ENCODE measurements around the gene TTLL8.

TTLL8 gene

DNA sequence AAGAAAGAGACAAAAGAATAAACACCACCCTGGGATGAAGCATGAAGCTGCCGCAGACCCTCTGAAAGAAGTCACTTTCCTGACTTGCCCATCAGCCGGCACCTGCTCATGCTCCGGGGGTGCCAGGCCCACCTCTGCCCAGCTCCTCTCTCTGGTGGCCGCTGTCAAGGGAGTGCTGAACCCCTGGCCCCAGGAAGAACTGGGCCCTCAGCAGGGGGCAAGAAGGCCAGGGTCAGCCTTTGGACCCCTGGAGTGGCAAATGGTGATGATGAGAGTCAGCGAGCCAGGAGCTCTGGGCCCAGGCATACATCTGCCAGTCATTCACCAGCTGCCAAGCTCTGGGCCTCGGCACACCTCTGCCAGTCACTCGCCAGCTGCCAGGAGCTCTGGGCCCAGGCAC lies 17.4 kb downstream of the TTLL8 start:
- DNase-seq: no peak

DNA sequence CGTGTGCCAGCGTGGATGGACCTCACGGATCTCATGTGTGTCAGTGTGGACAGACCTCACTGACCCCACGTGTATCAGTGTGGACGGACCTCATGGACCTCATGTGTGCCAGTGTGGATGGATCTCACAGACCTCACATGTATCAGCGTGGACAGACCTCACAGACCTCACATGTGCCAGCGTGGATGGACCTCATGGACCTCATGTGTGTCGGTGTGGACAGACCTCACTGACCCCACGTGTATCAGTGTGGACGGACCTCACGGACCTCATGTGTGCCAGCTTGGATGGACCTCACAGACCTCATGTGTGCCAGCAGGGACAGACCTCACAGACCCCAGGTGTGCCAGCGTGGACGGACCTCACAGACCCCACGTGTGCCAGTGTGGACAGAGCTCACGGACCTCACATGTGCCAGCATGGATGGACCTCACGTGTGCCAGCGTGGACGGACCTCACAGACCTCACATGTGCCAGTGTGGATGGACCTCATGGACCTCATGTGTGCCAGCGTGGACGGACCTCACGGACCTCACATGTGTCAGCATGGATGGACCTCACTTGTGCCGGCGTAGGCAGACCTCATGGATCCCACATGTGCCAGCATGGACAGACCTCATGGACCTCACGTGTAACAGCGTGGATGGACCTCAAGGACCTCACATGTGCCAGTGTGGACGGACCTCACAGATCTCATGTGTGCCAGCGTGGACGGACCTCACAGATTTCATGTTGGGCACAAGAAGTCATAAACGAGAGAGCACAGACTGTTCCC lies 18.2 kb downstream of the TTLL8 start:
- DNase-seq: no peak

DNA sequence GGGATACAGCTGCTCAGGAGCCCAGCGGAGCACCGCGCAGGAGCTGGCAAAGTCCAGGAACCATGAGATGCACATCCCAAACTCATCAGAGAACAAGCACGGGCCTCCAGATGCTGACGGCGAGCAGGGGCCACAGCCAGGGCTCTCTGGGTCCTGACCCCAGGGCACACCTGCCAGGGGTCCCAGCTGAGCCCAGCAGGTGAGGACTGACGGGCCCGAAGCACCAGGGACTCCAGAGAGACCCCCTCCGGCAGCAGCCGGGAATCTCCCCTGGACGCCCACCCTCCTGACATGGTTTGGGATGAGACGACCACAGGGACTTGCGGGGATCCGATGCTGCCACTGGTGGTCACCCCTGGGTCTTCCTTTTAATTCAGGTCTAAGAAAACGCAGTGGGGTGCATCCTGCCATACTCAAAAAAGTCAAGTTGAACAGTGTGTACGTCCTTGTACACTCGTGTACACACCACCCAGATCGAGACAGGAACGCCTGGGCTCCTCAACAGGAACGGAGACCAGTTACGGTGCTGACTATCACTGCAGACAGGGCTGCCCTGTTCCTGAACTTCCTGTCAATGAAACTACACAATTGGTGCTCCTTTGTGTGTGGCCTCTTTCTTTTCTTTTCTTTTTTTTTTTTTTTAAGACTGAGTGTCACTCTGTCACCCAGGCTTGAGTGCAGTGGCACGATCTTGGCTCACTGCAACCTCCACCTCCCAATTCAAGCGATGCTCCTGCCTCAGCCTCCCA lies 21.9 kb downstream of the TTLL8 start:
- DNase-seq: no peak

DNA sequence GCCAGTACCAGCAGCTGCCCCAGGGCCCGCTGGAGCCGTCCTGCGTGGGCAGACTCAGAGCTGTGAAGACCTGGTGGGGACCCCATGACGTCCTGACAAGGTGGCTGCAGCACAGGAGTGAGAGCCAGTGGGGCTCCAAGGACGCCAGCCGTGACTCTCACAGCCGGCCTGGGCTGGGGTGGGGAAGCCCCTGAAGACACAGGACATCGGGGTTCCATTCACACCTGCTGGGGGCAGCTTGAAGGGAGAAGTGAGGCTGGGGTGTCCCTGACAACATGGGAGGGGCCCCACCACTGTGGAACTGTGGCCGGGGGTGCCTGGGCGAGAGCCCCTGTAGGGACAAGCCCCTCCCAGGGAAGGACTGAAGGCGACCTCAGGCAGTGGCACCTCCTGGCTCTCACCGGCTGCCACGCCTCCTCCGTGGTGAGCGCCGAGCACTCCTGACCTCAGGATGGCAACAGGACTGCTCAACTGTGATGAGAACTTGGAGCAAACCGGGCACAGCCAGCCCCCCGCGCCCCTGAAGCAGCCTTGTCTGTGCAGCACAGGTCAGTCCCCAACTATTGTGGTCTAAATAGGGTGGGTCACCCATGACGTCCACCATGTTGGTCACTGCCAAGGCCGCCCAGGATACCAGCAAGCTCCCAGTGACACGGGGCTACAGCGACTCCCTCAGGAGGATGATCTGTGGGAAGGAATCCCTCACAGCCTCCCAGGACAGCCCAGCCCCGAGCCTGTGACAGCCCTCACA lies 22.8 kb downstream of the TTLL8 start:
- DNase-seq: no peak

DNA sequence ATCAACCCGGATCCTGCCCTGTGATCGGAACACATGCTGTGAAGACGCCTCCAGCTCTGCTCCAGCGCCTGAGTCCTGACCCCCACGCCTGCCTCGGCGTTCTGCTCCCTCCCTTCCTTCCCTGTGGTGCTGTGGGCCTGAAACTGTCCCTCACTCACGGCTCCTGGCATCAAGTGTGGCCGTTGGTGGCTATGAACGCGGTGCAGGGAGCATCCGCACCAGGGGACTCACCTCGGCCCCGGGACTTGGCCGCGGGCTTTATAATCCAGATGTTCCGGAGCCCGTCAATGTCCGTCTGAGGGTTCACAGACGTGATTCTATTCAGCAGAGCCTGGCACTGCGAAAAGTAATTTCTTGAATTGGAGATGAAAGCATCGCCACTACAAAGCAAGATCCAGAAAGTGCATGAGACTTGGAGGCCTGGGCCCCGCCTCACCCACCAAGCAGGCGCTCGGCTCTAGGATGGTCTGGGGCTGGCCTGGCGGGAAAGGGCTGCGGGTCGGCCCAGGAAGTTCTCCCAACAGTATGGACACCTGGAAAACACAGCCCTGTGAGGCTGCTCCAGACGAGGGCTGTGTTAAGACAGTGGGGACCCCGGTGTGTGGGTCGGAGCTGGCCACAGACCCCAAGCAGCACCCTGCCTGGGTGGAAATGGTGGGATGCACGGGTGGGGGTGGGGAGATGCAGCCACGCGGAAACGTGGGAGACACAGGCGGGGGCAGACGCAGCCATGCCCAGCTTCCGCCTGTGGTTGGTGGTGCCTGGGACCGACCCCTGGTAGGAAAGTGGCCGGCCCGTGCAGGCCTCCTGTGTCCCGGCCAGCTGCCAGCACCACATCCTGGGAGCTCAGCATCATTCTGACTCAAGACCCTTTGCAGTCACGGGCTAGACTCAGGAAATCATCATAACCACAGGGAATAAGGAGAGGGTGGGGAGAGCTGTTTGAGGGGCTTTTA lies 23.7 kb downstream of the TTLL8 start:
- no peak for DNase-seq

DNA sequence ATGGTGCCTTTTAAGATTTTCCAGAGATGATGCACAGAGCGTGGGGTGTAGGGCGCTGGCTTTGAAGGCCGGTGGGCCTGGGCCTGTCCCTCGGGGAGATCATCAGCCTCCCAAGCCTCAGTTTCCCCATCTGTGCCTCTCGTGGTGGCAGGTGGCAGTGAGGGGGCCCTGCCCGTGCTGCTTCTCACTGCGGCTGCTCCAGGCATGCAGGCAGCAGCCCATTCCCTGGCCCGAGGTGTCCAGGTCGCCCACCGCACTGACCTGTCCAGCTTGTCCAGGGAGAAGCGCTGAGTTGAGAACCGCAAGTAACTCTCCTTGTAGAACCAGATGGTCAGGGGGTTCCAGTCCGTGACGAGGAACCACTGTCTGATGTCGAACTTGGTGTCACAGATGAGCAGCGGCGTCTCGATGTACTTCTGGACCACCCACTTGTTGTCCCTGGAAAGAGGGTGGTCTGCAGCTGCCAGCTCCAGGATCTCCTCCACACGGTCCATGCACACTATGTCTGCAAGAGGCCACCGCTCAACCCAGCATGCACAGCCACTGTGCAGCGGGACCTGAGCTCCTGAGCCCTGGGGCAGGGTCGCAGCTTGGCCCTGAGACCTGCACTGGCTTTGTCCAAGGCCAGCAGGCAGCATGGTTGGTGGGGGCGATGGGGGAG lies 25.0 kb downstream of the TTLL8 start:
- DNase-seq: no peak

DNA sequence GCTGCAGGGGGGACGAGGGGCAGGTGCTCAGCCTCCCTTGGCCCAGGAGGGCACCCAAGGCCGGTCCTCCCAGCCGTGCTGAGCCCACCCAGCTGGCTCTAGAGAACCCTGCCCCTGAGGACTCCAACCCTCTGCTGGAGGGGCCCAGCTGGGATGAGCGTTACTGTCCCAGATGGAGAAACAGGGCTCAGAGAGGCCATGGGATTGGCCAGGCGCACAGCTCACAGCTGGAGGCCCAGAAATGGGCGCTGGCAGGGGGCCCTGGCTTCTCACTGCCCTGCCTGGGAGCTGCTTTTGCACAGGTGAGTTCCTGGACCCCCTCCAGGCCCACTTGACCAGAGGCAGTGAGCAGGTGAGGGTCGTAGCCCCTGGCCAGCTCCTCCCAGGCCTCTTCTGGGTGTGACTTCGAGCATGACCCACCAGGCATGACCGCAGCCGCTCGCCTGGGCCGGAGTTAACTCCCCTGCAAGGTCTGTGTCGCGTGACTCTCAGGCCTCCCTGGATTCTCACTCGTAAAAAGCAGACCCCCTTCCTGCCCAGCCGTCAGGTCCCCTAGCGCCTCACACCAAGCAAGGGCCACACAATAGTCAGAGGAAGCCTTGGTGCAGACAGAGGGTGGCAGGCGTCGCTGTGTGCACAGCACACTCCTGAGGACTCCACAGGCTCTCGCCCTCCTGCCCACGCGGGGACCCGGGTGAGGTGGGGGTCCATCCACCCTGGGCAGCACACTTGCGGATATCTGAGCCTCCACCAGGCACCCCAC lies 25.8 kb downstream of the TTLL8 start:
- no peak for DNase-seq

DNA sequence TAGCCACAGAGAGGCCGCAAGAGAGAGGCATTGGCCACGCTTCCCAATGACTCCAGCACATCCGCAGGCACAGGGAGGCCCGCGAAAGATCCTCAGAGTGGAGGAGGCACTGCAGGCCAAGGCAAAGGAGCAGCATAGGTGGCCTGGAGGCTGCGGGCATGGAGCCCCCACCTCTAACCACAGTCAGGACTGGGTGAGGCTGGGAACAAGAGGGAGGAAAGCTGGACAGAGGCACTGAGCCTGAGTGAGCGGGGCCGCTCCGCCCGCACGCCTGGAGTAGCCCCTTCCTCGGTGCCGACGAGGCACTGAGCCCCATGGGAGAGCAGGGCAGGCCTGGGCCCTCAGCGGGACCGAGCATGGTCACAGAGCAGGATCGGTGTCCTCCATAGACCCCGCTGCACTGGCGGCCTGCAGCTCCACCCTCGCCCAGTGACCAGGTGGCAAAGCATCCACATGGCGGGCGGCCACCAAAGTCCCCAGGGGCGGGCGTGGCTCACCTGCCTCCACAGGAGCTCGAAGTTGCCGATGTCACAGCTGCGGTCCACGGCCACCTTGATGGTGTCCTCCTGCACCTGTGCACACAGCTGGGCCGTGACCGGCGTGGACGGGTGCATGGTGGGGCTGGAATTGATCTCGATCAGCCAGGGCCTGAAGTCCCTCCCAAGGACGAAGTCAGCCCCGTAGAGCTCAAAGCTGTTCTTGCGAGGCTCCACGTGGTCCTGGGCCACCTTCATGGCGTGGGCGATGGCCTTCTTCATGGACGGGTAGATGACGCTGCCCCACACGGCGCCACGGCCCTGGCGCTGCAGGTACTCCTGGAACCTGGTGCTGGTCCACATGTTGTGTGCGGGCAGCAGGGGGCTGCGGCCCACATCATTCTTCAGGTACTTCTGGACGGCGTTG lies 26.7 kb downstream of the TTLL8 start:
- DNase-seq: no peak

DNA sequence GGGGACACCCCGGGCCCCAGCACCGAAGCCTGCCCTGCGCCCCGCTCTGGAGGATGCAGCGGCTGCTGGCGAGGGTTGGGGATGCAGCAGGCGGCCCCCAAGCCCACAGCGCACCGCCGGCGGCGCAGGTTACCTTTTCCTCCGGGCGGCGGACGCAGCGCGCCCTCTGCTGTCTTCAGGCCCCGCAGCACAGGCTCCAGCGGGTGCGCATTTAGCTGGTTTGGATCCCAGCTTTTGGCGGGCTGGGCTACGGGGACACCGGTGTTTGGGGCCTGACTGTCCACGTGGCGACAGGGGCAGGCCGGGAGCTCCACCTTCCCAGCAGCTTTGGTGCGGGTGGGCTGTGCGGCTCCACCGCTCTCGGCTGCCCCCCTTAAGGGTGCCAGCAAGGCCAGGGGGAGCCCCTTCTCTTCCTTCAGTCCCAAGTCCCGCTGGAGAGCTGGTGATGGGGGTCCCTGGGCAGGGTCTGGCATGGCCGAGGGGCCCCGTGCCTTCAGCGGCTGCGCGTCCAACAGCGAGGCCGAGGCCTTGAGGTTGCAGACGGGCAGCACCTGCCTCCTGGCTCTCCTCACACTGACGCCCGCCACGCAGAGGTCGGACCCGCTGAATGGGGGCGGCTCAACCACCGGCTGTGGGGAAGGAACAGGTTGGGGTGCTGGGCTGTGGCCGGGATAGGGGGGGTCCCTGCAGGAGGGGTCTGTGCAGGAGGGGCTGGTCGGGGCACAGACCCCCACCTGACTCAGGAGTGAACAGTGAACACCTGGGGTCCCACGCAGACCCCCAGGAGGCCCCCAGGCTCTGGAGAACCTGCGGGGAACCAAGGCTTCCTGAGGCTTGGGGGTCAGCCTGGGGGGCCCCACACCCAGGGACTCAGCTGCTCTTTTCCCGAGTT lies 27.6 kb downstream of the TTLL8 start:
- peak; percentile 86 for DNase-seq

DNA sequence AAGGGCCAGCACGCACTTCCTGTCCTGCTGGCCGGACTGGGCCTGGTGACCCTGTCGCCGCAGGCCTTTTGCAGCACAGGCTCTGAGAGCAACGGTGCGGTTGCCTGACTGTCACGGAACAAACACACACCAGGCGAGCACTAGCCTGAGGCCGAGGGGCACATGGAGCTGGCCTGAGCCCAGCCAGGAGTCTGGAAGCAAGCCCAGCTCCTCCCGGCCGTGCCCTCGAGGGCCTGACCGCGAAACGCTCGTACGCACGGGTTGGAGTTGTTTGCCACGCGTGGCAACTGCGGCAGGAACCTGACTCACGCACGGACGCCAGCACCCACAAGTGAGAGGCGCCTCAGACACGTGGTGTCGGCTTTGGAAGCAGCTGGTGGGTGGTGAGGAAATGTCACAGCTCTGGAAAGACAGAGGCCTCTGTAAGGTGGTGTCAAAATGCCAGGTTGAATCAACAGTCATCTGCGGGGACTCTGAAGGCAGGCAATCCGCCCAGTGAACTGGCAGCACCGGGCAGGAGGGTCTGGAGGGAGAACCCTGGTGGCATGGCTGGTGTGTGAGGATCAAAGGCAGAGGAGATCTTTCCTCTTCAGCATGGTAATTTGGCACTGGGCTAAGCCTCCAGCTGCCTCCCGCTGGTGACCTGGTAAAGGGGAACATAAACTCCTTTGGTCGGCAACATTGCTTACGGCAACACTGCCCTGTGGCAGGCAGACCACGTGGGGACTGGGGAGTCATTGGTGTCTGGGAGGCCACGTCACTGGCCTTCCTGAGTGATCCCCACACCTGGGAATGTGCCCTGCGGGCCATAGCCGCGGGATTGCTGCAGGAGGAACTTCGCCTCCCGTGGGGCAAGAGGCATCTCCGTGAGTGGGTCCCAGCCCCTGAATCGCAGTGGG lies 30.2 kb downstream of the TTLL8 start:
- DNase-seq: peak; percentile 55

DNA sequence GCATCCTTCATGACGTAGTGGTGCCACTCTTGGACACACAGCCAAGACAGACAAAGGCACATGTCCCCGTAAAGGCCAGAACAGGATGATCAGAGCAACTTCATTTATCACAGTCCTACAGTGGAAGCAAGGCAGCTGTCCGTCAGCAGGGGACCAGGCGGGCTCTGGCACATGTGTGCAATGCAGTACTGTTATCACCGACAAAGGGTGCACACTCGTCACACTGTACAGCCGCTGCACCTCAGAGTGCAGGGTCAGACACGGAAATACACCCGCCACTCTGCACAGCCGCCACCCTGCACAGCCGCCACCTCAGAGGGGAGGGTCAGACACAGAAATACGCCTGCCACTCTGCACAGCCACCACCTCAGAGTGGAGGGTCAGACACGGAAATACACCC lies 32.1 kb downstream of the TTLL8 start:
- DNase-seq: no peak

DNA sequence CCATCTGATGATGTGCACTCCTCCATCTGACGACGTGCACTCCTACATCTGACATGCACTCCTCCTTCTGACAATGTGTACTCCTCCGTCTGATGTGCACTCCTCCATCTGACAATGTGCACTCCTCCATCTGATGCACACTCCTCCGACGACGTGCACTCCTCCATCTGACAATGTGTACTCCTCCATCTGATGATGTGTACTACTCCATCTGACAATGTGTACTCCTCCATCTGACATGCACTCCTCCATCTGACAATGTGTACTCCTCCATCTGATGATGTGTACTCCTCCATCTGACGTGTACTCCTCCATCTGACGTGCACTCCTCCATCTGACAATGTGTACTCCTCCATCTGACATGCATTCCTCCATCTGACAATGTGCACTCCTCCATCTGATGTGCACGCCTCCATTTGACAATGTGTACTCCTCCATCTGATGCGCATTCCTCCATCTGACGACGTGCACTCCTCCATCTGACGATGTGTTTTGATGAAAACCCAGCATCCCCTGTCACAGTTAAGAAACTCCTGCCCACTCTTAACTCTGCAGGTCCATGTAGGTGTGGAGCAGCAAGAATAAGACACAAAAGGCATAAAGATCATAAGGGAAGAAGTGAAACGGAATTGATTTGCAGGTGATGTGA lies 35.8 kb downstream of the TTLL8 start:
- DNase-seq: no peak

DNA sequence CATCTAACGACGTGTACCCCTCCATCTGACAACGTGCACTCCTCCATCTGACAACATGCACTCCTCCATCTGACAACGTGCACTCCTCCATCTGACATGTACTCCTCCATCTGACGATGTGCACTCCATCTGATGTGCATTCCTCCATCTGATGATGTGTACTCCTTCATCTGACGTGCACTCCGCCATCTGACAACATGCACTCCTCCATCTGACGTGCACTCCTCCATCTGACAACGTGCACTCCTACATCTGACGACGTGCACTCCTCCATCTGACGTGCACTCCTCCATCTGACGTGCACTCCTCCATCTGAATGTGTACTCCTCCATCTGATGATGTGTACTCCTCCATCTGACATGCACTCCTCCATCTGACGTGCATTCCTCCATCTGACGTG lies 37.5 kb downstream of the TTLL8 start:
- no peak for DNase-seq

DNA sequence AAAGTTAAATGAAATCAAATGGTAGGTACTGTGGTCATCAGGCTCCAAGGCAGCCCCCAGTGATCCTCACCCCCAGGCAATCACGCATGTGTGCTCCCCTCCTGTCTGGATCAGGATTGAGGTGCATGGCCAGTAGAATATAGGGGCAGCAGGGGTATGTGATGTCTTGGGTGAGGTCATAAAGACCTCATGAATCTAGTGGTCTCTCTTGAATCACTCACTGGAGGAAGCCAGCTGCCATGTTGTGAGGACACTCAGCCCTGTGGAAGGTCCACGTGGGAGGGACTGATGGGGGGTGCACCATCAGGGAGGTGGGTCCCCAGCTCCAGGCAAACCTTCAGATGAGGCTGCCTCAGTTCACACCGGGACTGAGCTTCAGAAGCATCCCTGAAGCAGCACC lies 38.8 kb downstream of the TTLL8 start:
- no peak for DNase-seq

DNA sequence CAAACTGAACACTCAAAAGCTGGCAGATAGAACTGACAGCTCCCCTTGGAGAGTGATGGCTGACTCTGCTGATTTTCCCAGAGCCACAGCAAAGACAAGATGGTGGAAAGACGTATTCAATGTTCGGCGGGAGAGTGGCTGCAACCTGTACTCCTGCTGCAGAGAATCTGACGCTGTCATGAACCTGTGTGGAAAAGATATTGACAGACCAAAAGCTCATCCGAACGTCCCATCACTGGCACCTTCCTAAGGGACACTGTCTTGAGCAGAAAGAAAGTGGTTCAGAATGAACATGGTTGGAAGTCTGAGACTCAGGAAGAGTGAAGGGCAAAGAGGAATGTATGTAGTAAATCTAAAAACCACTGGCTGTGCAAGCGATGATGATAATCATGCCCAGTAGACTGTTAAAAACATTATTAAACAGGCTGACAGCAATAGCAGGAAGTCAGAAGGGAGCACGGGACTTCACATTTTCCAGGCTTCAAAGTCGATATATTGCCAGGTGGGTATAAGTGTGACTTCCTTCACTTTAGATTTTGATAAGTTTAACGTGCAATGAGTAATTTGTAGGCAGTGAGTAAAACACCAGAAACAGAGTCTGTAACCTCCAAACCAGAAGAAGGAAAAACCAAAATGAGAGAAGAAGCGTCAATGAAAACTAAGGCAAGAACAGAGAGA lies 39.4 kb downstream of the TTLL8 start:
- DNase-seq: no peak

DNA sequence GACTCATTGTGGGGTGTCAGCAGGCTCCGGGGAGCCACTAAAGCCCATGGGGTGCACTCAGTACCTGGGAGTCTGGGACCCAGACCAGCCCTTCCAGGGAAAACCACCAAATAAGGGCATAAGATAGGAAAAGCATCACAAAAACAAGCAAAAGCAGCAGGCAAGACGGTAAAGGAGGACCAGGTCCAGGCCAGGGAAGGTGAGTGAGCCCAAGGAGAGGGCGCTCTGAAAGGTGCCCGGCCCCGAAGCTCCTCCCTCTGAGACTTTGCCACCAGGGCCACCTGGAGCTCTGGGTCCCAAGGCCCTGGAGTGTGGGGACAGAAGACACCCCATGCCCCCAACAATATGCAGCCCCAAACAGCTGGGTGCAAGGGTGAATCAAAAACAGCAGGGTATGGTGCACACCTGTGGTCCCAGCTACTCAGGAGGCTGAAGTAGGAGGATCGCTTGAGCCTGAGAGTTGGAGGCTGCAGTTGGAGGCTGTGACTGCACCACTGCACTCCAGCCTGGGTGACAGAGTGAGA lies 40.3 kb downstream of the TTLL8 start:
- no peak for DNase-seq
